ENCODE results near the gene IVNS1ABP.

The IVNS1ABP gene

DNA sequence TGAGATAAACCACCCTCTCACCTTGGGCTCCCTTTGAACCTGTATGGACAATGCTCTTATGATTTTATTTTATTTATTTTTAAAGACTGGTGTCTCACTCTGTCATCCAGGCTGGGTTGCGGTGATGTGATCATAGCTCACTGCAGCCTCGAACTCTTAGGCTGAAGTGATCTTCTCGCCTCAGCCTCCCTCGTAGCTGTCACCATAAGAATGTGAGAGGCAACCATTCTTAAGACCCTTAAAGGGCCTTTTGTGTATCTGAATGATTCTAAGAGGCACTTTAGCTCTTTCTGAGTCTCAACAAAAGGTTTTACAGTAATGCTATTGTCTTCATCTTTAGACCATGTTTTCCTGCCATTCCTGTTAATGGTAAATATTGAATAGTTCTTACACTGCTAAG lies 67.0 kb downstream of the IVNS1ABP start:
- no peak overlapping the region for H3K4me3 ChIP-seq (ENCODE audit: low read depth, low read length)
- TF ChIP-seq, protein P1, sequence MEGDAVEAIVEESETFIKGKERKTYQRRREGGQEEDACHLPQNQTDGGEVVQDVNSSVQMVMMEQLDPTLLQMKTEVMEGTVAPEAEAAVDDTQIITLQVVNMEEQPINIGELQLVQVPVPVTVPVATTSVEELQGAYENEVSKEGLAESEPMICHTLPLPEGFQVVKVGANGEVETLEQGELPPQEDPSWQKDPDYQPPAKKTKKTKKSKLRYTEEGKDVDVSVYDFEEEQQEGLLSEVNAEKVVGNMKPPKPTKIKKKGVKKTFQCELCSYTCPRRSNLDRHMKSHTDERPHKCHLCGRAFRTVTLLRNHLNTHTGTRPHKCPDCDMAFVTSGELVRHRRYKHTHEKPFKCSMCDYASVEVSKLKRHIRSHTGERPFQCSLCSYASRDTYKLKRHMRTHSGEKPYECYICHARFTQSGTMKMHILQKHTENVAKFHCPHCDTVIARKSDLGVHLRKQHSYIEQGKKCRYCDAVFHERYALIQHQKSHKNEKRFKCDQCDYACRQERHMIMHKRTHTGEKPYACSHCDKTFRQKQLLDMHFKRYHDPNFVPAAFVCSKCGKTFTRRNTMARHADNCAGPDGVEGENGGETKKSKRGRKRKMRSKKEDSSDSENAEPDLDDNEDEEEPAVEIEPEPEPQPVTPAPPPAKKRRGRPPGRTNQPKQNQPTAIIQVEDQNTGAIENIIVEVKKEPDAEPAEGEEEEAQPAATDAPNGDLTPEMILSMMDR (IDR thresholded peaks at IDR 0.05; ENCODE audit: insufficient read depth, low read length, missing control alignments) = no peak
- DNase-seq (ENCODE audit: low read depth, low spot score) = no peak
- ChIA-PET POLR2A (no interaction called here), CTCF (interaction anchor here (0.7 to 1.6 kb wide), 4 partner anchors 10 to 80 kb away, joined by 3 to 4 read pairs (median 3); no protein-coding TSS in a partner anchor)

DNA sequence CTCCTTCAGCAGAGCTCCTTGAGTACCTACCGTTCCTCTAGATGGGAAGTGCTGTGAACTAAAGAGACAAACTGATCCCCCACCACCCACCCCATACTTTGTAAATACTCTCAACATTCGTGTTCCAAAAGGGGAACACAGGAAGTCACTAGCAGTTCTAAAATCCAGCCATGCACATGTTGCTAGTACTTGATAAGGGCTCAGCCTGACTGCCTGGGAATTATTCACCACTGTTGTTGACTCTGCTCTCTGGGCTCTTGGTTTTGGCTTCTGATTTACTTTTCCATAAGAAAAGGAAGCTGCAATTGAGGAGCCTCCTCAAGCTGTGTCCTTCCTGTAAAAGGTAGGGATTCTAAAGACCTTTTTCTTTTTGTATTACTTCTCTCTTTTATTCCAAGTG lies 67.5 kb downstream of the IVNS1ABP start:
- no peak for DNase-seq (ENCODE audit: low read depth, low spot score)
- ChIA-PET CTCF (interaction anchor here (0.7 to 1.6 kb wide), 4 partner anchors 10 to 79 kb away, joined by 3 to 4 read pairs (median 3); no protein-coding TSS in a partner anchor), POLR2A (no interaction called here)
- TF ChIP-seq, protein P1 (IDR thresholded peaks at IDR 0.05; ENCODE audit: insufficient read depth, low read length, missing control alignments) = no peak
- H3K4me3 ChIP-seq (ENCODE audit: low read depth, low read length) = no peak overlapping the region
